Activated naive CD4-positive, alpha-beta T cell treated with anti-CD3 and anti-CD28 coated beads for 36 hours (primary cell): Measurements from ENCODE around the gene STON1. TPM values are rescaled to one million over a fixed set of nuclear protein-coding genes. Genes with fewer than 3 reads are reported as not detected.
A peak's percentile ranks its signal among the peaks of the same experiment; 100 is the strongest.
"Not testable (repeated sequence)": the region's sequence is repeated elsewhere in the genome, so short reads cannot be mapped to it uniquely, and the experiment has no call there.

Source experiments
- CTCF ChIA-PET: fragments of 350-600 bp; sonication (Branson Sonifier 250); formaldehyde crosslinking; loops from one replicate; lab custom pipeline; 2021; ENCODE audit warnings: antibody characterized with exemption; lab: Charles Lee
- DNase-seq: peaks from one replicate; pipeline ENCODE4 v3.0.0-alpha.2; 2020
- H3K27ac Mint-ChIP-seq: one replicate; pipeline ENCODE4 v1.8.0; 2021; ENCODE audit warnings: mild to moderate bottlenecking, mixed read lengths
- H3K27me3 Mint-ChIP-seq: one replicate; pipeline ENCODE4 v1.8.0; 2021; ENCODE audit warnings: low read depth, mixed read lengths
- H3K36me3 Mint-ChIP-seq: one replicate; pipeline ENCODE4 v1.8.0; 2021; ENCODE audit warnings: low read depth, mixed read lengths
- H3K4me1 Mint-ChIP-seq: one replicate; pipeline ENCODE4 v1.8.0; 2021; ENCODE audit warnings: low read depth, mixed read lengths
- H3K4me3 Mint-ChIP-seq: one replicate; pipeline ENCODE4 v1.8.0; 2021; ENCODE audit warnings: mild to moderate bottlenecking, moderate library complexity, mixed read lengths
- H3K9me3 Mint-ChIP-seq: one replicate; pipeline ENCODE4 v1.8.0; 2021; ENCODE audit warnings: mixed read lengths
- intact Hi-C: fragments of 100-400 bp; cut with micrococcal nuclease; formaldehyde crosslinking; loops from one replicate; pipeline ENCODE4 v1.15.1; 2023
- total RNA-seq, 2 experiments: library from RNA; stranded (reverse); gene quantifications; one replicate each; pipeline ENCODE4 v1.2.3, GENCODE V29; 2021

The STON1 gene
- total RNA-seq, 2 experiments from 2014 or later = 0.45 to 0.57 TPM

GRCh38 chr2:48511849-48512470 is 18.0 kb upstream of the STON1 start:
- Mint-ChIP-seq H3K4me1 (peaks cover 13% of the 10 kb centered on the region), H3K27ac (no peak overlapping the region), H3K4me3 (no peak overlapping the region), H3K27me3 (no peaks in the 10 kb centered on the region), H3K9me3 (no peaks in the 10 kb centered on the region), H3K36me3 (peaks cover 54% of the 10 kb centered on the region)
- DNase-seq = no peak
- intact Hi-C loops = no loop called here
- CTCF ChIA-PET = interaction anchor here (0.6 to 1.2 kb wide), 2 partner anchors 74 to 406 kb away, joined by 4 to 5 read pairs; no protein-coding TSS in a partner anchor

DNA sequence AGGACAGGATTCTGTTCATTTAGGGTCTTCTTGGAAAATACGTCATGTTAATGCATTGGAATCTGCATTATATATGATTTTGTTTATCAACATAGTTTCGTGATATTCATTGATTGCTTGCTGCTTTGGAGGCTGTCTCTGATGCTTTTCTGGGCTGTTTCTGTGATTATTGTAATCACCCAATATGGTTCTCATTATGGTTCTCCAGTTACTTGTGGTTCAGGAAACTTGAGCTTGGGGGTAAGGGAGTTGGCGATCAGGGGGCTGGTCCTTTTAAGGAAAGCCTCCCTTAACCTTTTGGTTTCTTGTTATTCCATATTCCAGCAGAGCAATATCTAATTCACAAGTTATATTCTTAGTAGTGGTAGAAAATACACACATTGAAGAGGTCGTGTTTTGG is 17.4 kb upstream of the STON1 start:
- CTCF ChIA-PET = no interaction called here
- peaks cover 52% of the 10 kb centered on the region for H3K36me3 Mint-ChIP-seq
- no peaks in the 10 kb centered on the region for H3K9me3 Mint-ChIP-seq
- intact Hi-C loops = no loop called here
- H3K4me1 Mint-ChIP-seq = peaks cover 10% of the 10 kb centered on the region
- H3K27me3 Mint-ChIP-seq = no peaks in the 10 kb centered on the region
- no peak overlapping the region for H3K4me3 Mint-ChIP-seq
- no peak for DNase-seq
- H3K27ac Mint-ChIP-seq = no peak overlapping the region

DNA sequence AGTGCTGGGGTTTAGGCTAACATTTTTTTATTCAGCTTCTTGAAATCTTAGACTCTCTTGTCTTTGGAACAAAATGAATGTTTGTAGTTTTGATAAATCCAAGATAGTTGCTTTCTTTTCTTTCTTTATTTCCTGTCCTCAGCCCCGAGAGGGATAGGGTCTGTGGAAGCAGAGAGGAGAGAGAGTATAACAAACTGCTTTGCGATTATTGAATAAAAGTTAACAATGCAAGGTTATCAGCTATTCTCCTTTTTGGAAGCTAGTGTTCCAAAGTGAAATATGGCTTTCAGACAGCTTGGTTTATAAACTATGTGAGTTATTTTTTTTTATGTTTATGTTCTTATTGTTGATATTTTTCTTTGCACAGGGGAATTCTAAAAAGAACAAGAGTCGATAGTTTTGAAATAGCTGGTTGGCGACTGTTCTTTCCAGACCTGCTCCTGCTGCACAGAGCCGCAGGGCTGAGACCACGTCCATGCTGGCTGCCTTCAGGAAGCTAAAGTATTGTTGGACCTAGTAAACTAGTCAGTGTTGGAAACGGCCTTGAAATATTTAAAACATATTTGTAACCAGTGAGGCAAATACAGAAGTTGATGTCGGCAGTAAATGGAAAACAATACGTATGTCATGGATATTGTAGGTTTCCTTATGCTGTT is 15.5 kb upstream of the STON1 start:
- no peak overlapping the region for H3K27ac Mint-ChIP-seq
- intact Hi-C loops = no loop called here
- H3K9me3 Mint-ChIP-seq = no peaks in the 10 kb centered on the region

DNA sequence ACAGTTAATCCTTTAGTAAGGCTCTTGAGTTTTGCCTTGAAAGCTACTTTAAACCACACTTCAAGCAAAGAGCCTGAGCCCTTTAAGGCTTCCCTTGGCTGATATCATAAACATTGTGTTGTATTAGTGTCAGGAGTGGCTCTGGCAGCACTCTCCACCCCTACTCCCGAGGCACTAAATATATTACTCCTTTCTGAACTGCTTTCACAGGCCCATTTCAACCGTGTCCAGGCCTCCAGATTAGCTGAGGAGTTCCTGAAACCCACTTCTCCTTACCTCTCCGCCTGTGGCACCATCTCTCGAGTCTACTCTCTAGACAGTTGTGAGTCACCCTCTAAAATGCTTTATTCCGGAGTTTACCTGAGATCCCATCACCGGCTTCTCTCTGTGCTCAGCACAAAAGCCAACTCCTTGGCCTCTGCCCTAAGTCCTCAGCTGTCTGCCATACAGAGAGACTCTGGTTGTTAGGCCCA is 14.4 kb upstream of the STON1 start:
- H3K4me3 Mint-ChIP-seq = no peak overlapping the region

More for the DNA sequence above, 15.5 kb upstream of the STON1 start:
- CTCF ChIA-PET = interaction anchor here (0.6 kb wide), 1 partner anchor 372 kb away, joined by 4 read pairs; no protein-coding TSS in a partner anchor
- H3K36me3 Mint-ChIP-seq = peaks cover 54% of the 10 kb centered on the region
- DNase-seq = no peak
- H3K4me3 Mint-ChIP-seq = no peak overlapping the region
- no peaks in the 10 kb centered on the region for H3K27me3 Mint-ChIP-seq
- H3K4me1 Mint-ChIP-seq = no peaks in the 10 kb centered on the region

DNA sequence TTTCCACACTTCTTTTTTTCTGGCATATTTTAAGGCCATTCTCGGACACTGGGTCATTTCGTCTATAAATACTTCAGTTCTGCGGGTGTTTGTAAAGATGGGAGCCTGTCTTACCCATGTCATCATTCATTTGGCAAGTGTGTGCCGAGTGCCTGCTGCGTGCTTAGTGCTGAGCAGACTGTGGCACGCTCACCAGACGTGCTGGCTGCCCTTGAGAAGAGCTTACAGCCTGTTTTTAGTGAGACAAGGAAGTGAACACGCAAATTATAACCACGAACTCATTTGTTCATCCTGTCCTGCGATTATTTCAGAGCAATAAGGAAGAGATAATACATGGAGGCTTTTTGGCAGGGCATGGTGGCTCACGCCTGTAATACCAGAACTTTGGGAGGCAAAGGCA is 10.4 kb upstream of the STON1 start:
- H3K27me3 Mint-ChIP-seq = no peaks in the 10 kb centered on the region
- no peaks in the 10 kb centered on the region for H3K9me3 Mint-ChIP-seq
- no peak overlapping the region for H3K27ac Mint-ChIP-seq
- no peak for DNase-seq
- no peaks in the 10 kb centered on the region for H3K4me1 Mint-ChIP-seq
- CTCF ChIA-PET = no interaction called here
- intact Hi-C loops = no loop called here
- no peak overlapping the region for H3K4me3 Mint-ChIP-seq
- peaks cover 47% of the 10 kb centered on the region for H3K36me3 Mint-ChIP-seq

More for the DNA sequence above, 14.4 kb upstream of the STON1 start:
- DNase-seq = no peak
- Mint-ChIP-seq H3K27ac (no peak overlapping the region), H3K27me3 (no peaks in the 10 kb centered on the region), H3K9me3 (no peaks in the 10 kb centered on the region), H3K36me3 (peaks cover 53% of the 10 kb centered on the region), H3K4me1 (no peaks in the 10 kb centered on the region)
- CTCF ChIA-PET = no interaction called here
- intact Hi-C loops = no loop called here

DNA sequence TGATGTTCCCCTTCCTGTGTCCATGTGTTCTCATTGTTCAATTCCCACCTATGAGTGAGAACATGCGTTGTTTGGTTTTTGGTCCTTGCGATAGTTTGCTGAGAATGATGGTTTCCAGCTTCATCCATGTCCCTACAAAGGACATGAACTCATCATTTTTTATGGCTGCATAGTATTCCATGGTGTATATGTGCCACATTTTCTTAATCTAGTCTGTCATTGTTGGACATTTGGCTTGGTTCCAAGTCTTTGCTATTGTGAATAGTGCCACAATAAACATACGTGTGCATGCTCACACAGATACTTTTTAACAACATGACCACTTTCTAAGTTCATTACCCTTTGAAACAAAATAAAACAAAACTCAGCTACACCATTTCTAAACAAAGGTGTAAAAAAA is 5.2 kb upstream of the STON1 start:
- intact Hi-C loops, H3K27ac Mint-ChIP-seq, H3K4me3 Mint-ChIP-seq, H3K27me3 Mint-ChIP-seq, H3K9me3 Mint-ChIP-seq, H3K4me1 Mint-ChIP-seq, DNase-seq: not testable (repeated sequence)
- CTCF ChIA-PET = interaction anchor here (0.6 kb wide), 1 partner anchor 1605 kb away, joined by 3 read pairs; no protein-coding TSS in a partner anchor
- peaks cover 20% of the 10 kb centered on the region for H3K36me3 Mint-ChIP-seq

DNA sequence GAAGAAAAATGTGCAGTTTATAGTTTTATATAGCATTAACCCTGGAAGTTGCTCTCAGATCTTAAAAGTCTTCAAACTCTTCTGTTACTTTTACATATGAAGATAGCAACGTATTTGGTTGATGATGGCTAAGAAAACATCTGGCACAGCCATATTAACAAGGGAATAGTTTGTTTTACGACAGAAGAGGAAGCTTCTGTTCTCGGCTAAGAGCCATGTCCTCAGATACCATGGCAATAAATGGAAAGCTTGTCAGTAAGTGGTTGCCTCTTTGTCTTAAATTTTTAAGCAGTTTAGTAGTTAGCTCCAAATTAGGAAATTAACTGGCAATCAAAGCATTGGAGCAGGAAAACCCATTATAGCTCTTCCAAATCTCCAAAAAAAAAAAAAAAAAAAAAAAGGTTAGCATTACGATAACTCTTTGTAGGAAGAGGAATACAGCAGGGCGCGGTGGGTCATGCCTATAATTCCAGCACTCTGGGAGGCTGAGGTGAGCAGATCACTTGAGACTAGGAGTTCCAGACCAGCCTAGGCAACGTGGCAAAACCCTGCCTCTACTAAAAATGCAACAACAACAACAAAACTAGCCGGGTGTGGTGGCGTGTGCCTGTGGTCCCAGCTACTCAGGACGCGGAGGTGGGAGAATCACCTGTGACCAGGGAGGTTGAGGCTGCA is 4.5 kb upstream of the STON1 start:
- Mint-ChIP-seq H3K27me3 (no peaks in the 10 kb centered on the region), H3K27ac (no peak overlapping the region), H3K4me3 (no peak overlapping the region), H3K9me3 (no peaks in the 10 kb centered on the region), H3K36me3 (peaks cover 18% of the 10 kb centered on the region), H3K4me1 (peaks cover 7% of the 10 kb centered on the region)
- no peak for DNase-seq
- CTCF ChIA-PET = interaction anchor here (0.6 kb wide), 1 partner anchor 1605 kb away, joined by 3 read pairs; no protein-coding TSS in a partner anchor
- intact Hi-C loops = no loop called here

DNA sequence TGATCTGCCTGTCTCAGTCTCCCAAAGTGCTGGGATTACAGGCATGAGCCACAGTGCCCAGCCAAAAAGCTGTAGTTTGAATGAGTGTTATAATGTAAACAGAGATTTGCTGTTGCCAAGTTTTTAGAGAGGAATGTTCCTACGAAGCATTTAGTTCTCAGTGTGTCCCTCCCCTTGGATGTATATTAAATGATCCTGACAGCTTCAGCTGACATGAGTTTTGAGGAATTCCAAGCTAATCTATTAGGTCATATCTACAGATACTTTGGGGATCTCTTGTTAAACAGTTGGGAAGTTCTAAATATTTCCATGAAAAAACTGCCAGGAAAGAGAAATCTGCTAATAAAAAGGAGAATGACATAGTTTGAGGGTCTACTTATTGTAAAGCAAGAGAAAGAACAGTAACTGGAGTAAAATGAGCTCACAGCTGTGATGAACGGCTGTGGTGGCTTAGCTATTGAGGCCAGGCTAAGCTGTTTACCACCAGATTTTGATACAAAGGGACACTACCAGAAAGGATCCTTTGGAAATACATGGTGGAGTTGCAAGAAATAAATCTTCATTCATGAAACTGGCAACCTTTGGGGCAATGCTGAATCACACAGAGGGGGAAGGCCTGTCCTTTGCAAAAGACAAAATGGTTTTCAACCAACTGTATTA is 2.6 kb upstream of the STON1 start:
- intact Hi-C loops = no loop called here
- H3K4me3 Mint-ChIP-seq = no peak overlapping the region
- DNase-seq = no peak
- no peaks in the 10 kb centered on the region for H3K9me3 Mint-ChIP-seq
- CTCF ChIA-PET = no interaction called here
- no peak overlapping the region for H3K27ac Mint-ChIP-seq
- H3K4me1 Mint-ChIP-seq = peaks cover 14% of the 10 kb centered on the region
- H3K36me3 Mint-ChIP-seq = peaks cover 7% of the 10 kb centered on the region
- H3K27me3 Mint-ChIP-seq = no peaks in the 10 kb centered on the region

DNA sequence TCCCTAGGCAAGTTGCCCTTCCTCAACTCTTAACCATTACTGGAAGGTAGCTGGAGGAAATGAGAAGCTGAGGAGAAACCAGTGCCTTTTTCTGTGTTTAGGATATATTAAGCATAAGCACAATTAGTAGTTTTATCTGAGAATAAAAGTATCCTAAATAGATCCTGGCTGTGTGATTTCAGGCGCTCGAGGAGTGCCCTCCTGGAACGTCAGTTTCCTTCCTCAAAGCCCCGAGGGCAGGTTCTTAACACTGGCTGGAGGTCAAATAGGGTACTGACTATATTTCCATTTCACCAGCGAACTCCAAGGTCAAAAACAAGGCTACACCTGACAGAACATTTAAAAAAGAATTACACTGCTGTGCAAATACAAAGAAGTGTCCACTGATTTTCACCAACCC is 1.5 kb upstream of the STON1 start:
- no peaks in the 10 kb centered on the region for H3K27me3 Mint-ChIP-seq
- peaks cover 4% of the 10 kb centered on the region for H3K36me3 Mint-ChIP-seq
- H3K9me3 Mint-ChIP-seq = no peaks in the 10 kb centered on the region
- H3K27ac Mint-ChIP-seq = no peak overlapping the region
- no peak for DNase-seq
- CTCF ChIA-PET = no interaction called here
- peaks cover 14% of the 10 kb centered on the region for H3K4me1 Mint-ChIP-seq
- no peak overlapping the region for H3K4me3 Mint-ChIP-seq
- intact Hi-C loops = no loop called here

DNA sequence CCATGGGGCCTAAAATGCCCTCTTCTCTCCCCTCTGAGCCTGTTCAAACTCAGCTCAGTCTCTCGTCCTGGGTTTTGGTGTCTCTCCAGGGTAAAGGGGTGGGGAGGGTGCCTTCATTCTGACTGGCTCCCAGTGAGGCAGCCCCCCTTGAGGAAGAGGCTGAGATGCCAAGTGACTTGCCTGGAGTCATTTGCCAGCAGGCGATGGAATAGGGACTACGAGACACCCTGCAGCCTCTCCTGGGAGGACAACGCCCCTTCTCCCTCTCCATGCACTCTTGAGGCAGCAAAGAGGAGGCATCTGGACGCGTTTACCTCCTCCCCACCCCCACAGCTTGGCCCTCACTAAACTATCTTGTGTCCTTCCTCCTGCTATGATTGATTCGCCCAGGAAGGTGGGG is 760 bp upstream of the STON1 start:
- Mint-ChIP-seq H3K27me3 (no peaks in the 10 kb centered on the region), H3K4me3 (peak overlapping the region; percentile 79), H3K27ac (no peak overlapping the region), H3K9me3 (no peaks in the 10 kb centered on the region), H3K4me1 (peaks cover 14% of the 10 kb centered on the region), H3K36me3 (peaks cover 4% of the 10 kb centered on the region)
- CTCF ChIA-PET = no interaction called here
- intact Hi-C loops = no loop called here
- DNase-seq = no peak

- DNase-seq = no peak
- intact Hi-C loops = loop anchor here (5.0 kb wide), 1 partner anchor 82 kb away; no protein-coding TSS in a partner anchor
- Mint-ChIP-seq H3K27ac (no peak overlapping the region), H3K4me3 (peak overlapping the region; percentile 79), H3K27me3 (no peaks in the 10 kb centered on the region), H3K9me3 (no peaks in the 10 kb centered on the region), H3K36me3 (peaks cover 3% of the 10 kb centered on the region), H3K4me1 (peaks cover 14% of the 10 kb centered on the region)
- CTCF ChIA-PET = no interaction called here
Measured at GRCh38 chr2:48529676-48530032, 300 bp upstream of the STON1 start.

DNA sequence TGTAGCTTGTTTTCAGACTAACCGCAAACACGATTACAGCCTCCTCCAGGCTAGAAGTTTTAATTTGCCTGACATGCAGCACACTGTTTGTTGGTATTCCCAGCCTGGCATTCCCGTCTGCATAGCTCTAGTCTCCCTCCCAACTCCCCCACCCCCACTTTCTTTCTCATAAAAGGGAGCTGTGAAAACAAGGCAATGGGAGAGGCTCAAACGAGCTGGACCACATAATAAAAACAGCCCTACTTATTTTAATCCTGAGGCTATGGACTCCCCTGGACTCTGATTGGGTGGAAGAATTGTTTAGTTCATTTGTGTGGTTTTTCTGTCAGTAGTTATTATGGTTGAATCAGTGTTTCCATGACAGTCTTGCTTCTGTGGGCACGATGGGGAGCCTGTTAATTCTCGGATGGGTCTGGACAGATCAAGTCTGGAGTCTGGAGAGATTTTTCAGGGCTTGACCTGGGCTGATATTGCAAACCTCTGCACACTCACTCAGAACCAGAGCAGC is 1.2 kb downstream of the STON1 start:
- DNase-seq = no peak
- H3K4me3 Mint-ChIP-seq = peak overlapping the region; percentile 74
- no peaks in the 10 kb centered on the region for H3K27me3 Mint-ChIP-seq
- H3K36me3 Mint-ChIP-seq = no peaks in the 10 kb centered on the region
- no peaks in the 10 kb centered on the region for H3K9me3 Mint-ChIP-seq
- peaks cover 14% of the 10 kb centered on the region for H3K4me1 Mint-ChIP-seq
- intact Hi-C loops = loop anchor here (5.0 kb wide), 1 partner anchor 84 kb away; no protein-coding TSS in a partner anchor
- H3K27ac Mint-ChIP-seq = no peak overlapping the region
- CTCF ChIA-PET = no interaction called here
